Motor neuron (in vitro differentiated cells): ENCODE data around the gene CCDC88C. TPM values are rescaled to one million over a fixed set of nuclear protein-coding genes. Genes with fewer than 3 reads are reported as not detected.
A peak's percentile ranks its signal among the peaks of the same experiment; 100 is the strongest.

Experiments
- ATAC-seq, 8 experiments: fragments of 200-7000 bp; cut with Tn5 transposase; replicated peaks in 6 of 8; 2 replicates each; pipeline ENCODE4 v1.8.0; 2021; ENCODE audit warnings: mild to moderate bottlenecking in 8 of 8, moderate library complexity in 8 of 8
- H3K27ac ChIP-seq, 2 donors: fragments of 250-450 bp; sonication (Bioruptor Pico); 2 replicates each; pipeline ENCODE4 v1.9.0; 2021; ENCODE audit warnings: antibody characterized with exemption in 2 of 2, mild to moderate bottlenecking in 2 of 2, moderate library complexity in 1 of 2
- H3K4me1 ChIP-seq, 2 donors: fragments of 250-450 bp; sonication (Bioruptor Pico); replicated peaks in 1 of 2; 2 replicates each; pipeline ENCODE4 v1.6.1; 2021; ENCODE audit warnings: antibody characterized with exemption in 2 of 2, mild to moderate bottlenecking in 2 of 2, moderate library complexity in 1 of 2
- H3K4me3 ChIP-seq, 5 donors: fragments of 250-450 bp; sonication (Bioruptor Pico); 2 replicates each; pipeline ENCODE4 v1.9.0; 2021; ENCODE audit warnings: antibody characterized with exemption in 5 of 5, mild to moderate bottlenecking in 5 of 5, moderate library complexity in 4 of 5
- WGBS, 10 experiments: fragments of 450-650 bp; shearing (Covaris generic); methylation state at CpG; one replicate each; pipeline ENCODE4 v1.0.0; 2022; 5-methylcytosine and 5-hydroxymethylcytosine counted together
- in situ Hi-C, 9 experiments: fragments of 400-800 bp; cut with MboI; loops; one replicate each; pipeline ENCODE4 v1.15.0; 2021; ENCODE audit warnings: low sequenced_read_pairs in 9 of 9, low pct_unique_long_range_greater_than_20kb in 2 of 9; ENCODE audit not compliant: unreplicated experiment in 9 of 9
- total RNA-seq, 8 experiments: library from RNA; unstranded; fragments of 300-600 nt; gene quantifications; 2 replicates each; pipeline versions ENCODE4 v1.2.3 to v1.2.4, GENCODE V29; 2022

The CCDC88C gene
- total RNA-seq, 8 experiments from 2014 or later: 2.6 to 25.2 (median 10.5) TPM

- ATAC-seq: no peak
- peaks cover 10 to 13% of the 10 kb centered on the region in 2 donors for H3K4me1 ChIP-seq
- in situ Hi-C loops: no loop called here
- H3K4me3 ChIP-seq: no peak overlapping the region
- 80 to 100% (median 100%) methylated on average over 1 to 4 of the region's 5 CpGs; no CpG with 5 or more reads in 3 of the 10 experiments for WGBS, 10 experiments
- no peak overlapping the region for H3K27ac ChIP-seq
Observed at GRCh38 chr14:91261115-91261514, 156.5 kb downstream of the CCDC88C start.

GRCh38 chr14:91258876-91259275 is 158.7 kb downstream of the CCDC88C start:
- in situ Hi-C loops: no loop called here
- no peak for ATAC-seq

GRCh38 chr14:91258011-91258618 is 159.5 kb downstream of the CCDC88C start:
- Histone ChIP-seq H3K27ac (no peak overlapping the region), H3K4me1 (peaks cover 14 to 15% of the 10 kb centered on the region in 2 donors), H3K4me3 (no peak overlapping the region)
- in situ Hi-C loops: no loop called here
- ATAC-seq: peak in 3 of 8 experiments; percentile 7 to 63 (median 14)
- WGBS, 10 experiments: 20 to 93% (median 80%) methylated on average over 1 to 16 of the region's 16 CpGs; no CpG with 5 or more reads in 1 of the 10 experiments

More at GRCh38 chr14:91258876-91259275, 158.7 kb downstream of the CCDC88C start:
- peaks cover 11 to 13% of the 10 kb centered on the region in 2 donors for H3K4me1 ChIP-seq
- no peak overlapping the region for H3K4me3 ChIP-seq
- 80 to 90% (median 90%) methylated on average over 1 to 3 of the region's 3 CpGs; no CpG with 5 or more reads in 3 of the 10 experiments for WGBS, 10 experiments
- H3K27ac ChIP-seq: no peak overlapping the region

- peaks cover 14 to 15% of the 10 kb centered on the region in 2 donors for H3K4me1 ChIP-seq
- in situ Hi-C loops: no loop called here
- no peak overlapping the region for H3K27ac ChIP-seq
- WGBS, 10 experiments: 14 to 73% (median 57%) methylated on average over 1 to 5 of the region's 8 CpGs; no CpG with 5 or more reads in 1 of the 10 experiments
- ATAC-seq: peak in 4 of 8 experiments; percentile 10 to 35 (median 26)
- no peak overlapping the region for H3K4me3 ChIP-seq
Observed at GRCh38 chr14:91257328-91258010, 160.2 kb downstream of the CCDC88C start.

GRCh38 chr14:91256661-91257060 is 161.0 kb downstream of the CCDC88C start:
- Histone ChIP-seq H3K4me3 (no peak overlapping the region), H3K27ac (no peak overlapping the region), H3K4me1 (peaks cover 14 to 15% of the 10 kb centered on the region in 2 donors)
- in situ Hi-C loops: no loop called here
- no peak for ATAC-seq
- WGBS, 10 experiments: 100% methylated on average over 1 of the region's 1 CpG; no CpG with 5 or more reads in 7 of the 10 experiments

- Histone ChIP-seq H3K4me1 (peaks cover 25% of the 10 kb centered on the region in 2 donors), H3K27ac (no peak overlapping the region), H3K4me3 (no peak overlapping the region)
- ATAC-seq: no peak
- WGBS, 10 experiments: 40 to 100% (median 83%) methylated on average over 1 to 8 of the region's 9 CpGs; no CpG with 5 or more reads in 2 of the 10 experiments
- in situ Hi-C loops: no loop called here
Observed at GRCh38 chr14:91255026-91255695, 162.5 kb downstream of the CCDC88C start.

- in situ Hi-C loops: no loop called here
- peaks cover 31 to 32% of the 10 kb centered on the region in 2 donors for H3K4me1 ChIP-seq
- WGBS, 10 experiments: 67 to 83% (median 80%) methylated on average over 1 to 2 of the region's 3 CpGs; no CpG with 5 or more reads in 7 of the 10 experiments
- H3K27ac ChIP-seq: no peak overlapping the region
- no peak overlapping the region for H3K4me3 ChIP-seq
- ATAC-seq: no peak
Observed at GRCh38 chr14:91254461-91254860, 163.2 kb downstream of the CCDC88C start.

- H3K27ac ChIP-seq: peak overlapping the region in 1 of 2 donors; percentile 70
- peak in 5 of 8 experiments; percentile 16 to 27 (median 24) for ATAC-seq
- in situ Hi-C loops: no loop called here
- H3K4me1 ChIP-seq: peaks cover 31 to 33% of the 10 kb centered on the region in 2 donors
- 31 to 60% (median 56%) methylated on average over 1 to 5 of the region's 20 CpGs; no CpG with 5 or more reads in 7 of the 10 experiments for WGBS, 10 experiments
- H3K4me3 ChIP-seq: peak overlapping the region; percentile 49 to 55 (median 54)
Observed at GRCh38 chr14:91253795-91254323, 163.8 kb downstream of the CCDC88C start.

- Histone ChIP-seq H3K4me1 (peaks cover 31 to 33% of the 10 kb centered on the region in 2 donors), H3K27ac (peak overlapping the region; percentile 18 to 70), H3K4me3 (peak overlapping the region; percentile 49 to 55 (median 54))
- in situ Hi-C loops: no loop called here
- WGBS, 10 experiments: 7 to 60% (median 31%) methylated on average over 1 to 8 of the region's 95 CpGs; no CpG with 5 or more reads in 6 of the 10 experiments
- peak; percentile 48 to 81 (median 68) for ATAC-seq
Observed at GRCh38 chr14:91252871-91253794, 164.5 kb downstream of the CCDC88C start.

GRCh38 chr14:91250912-91251311 is 166.7 kb downstream of the CCDC88C start:
- Histone ChIP-seq H3K4me3 (no peak overlapping the region), H3K27ac (peak overlapping the region in 1 of 2 donors; percentile 18), H3K4me1 (peaks cover 22 to 23% of the 10 kb centered on the region in 2 donors)
- 0 to 100% (median 63%) methylated on average over 1 to 5 of the region's 5 CpGs; no CpG with 5 or more reads in 2 of the 10 experiments for WGBS, 10 experiments
- ATAC-seq: no peak
- in situ Hi-C loops: no loop called here

GRCh38 chr14:91249841-91250616 is 167.6 kb downstream of the CCDC88C start:
- H3K27ac ChIP-seq: peak overlapping the region; percentile 71 to 74
- H3K4me3 ChIP-seq: no peak overlapping the region
- in situ Hi-C loops: no loop called here
- peak in 5 of 8 experiments; percentile 75 to 82 (median 79) for ATAC-seq
- WGBS, 10 experiments: 0 to 88% (median 48%) methylated on average over 1 to 10 of the region's 10 CpGs; no CpG with 5 or more reads in 1 of the 10 experiments
- H3K4me1 ChIP-seq: peaks cover 23 to 24% of the 10 kb centered on the region in 2 donors
